Astrocyte (in vitro differentiated cells and primary cell): ENCODE data around the gene SPG11. TPM values are rescaled to one million over a fixed set of nuclear protein-coding genes. Genes with fewer than 3 reads are reported as not detected.
A peak's percentile ranks its signal among the peaks of the same experiment; 100 is the strongest.

Source experiments
- DNase-seq: peaks from one replicate; pipeline ENCODE4 v3.0.0-alpha.2; 2010; ENCODE audit warnings: low read depth
- FAIRE-seq: peaks from 2 replicates; lab custom pipeline; 2011; peaks lifted over from hg19 to GRCh38; lab: Jason Lieb, UNC
- H2AFZ ChIP-seq: 2 replicates; pipeline ENCODE4 v1.6.0; 2012; ENCODE audit warnings: low read depth, low read length, inconsistent platforms
- H3K27ac ChIP-seq: 2 replicates; pipeline ENCODE4 v1.5.1; 2011; ENCODE audit warnings: low read depth, low read length, inconsistent platforms
- H3K27me3 ChIP-seq: 2 replicates; pipeline ENCODE4 v1.6.0; 2011; ENCODE audit warnings: low read length, inconsistent platforms; ENCODE audit not compliant: insufficient read depth
- H3K36me3 ChIP-seq: 2 replicates; pipeline ENCODE4 v1.5.1; 2011; ENCODE audit warnings: low read length, inconsistent platforms; ENCODE audit not compliant: insufficient read depth
- H3K4me1 ChIP-seq: 2 replicates; pipeline ENCODE4 v1.5.1; 2011; ENCODE audit warnings: low read length, inconsistent platforms; ENCODE audit not compliant: insufficient read depth
- H3K4me2 ChIP-seq: 2 replicates; pipeline ENCODE4 v1.6.0; 2012; ENCODE audit warnings: low read length, inconsistent platforms
- H3K4me3 ChIP-seq: 2 replicates; pipeline ENCODE4 v1.5.1; 2011; ENCODE audit warnings: low read depth, mild to moderate bottlenecking, low read length, inconsistent platforms; ENCODE audit not compliant: insufficient read depth
- H3K79me2 ChIP-seq: 2 replicates; pipeline ENCODE4 v1.6.0; 2012; ENCODE audit warnings: mild to moderate bottlenecking, low read length, inconsistent platforms; ENCODE audit not compliant: insufficient read depth
- H3K9ac ChIP-seq: 2 replicates; pipeline ENCODE4 v1.6.0; 2012; ENCODE audit warnings: mild to moderate bottlenecking, low read length, inconsistent platforms
- H3K9me3 ChIP-seq: 2 replicates; pipeline ENCODE4 v1.5.1; 2012; ENCODE audit warnings: low read depth, mild to moderate bottlenecking, low read length, inconsistent platforms; ENCODE audit not compliant: insufficient read depth
- H4K20me1 ChIP-seq: 2 replicates; pipeline ENCODE4 v1.6.0; 2012; ENCODE audit warnings: low read length, inconsistent platforms; ENCODE audit not compliant: insufficient read depth
- H3K27ac Mint-ChIP-seq: one replicate; pipeline ENCODE4 v1.8.0; 2021; ENCODE audit warnings: mild to moderate bottlenecking, mixed read lengths; ENCODE audit not compliant: unreplicated experiment
- H3K27me3 Mint-ChIP-seq: one replicate; pipeline ENCODE4 v1.8.0; 2021; ENCODE audit warnings: low read depth, mixed read lengths; ENCODE audit not compliant: unreplicated experiment
- H3K36me3 Mint-ChIP-seq: one replicate; pipeline ENCODE4 v1.8.0; 2021; ENCODE audit warnings: low read depth, mixed read lengths; ENCODE audit not compliant: unreplicated experiment
- H3K4me1 Mint-ChIP-seq: one replicate; pipeline ENCODE4 v1.8.0; 2021; ENCODE audit warnings: low read depth, mixed read lengths; ENCODE audit not compliant: unreplicated experiment
- H3K4me3 Mint-ChIP-seq: one replicate; pipeline ENCODE4 v1.8.0; 2021; ENCODE audit warnings: mild to moderate bottlenecking, moderate library complexity, mixed read lengths; ENCODE audit not compliant: unreplicated experiment
- H3K9me3 Mint-ChIP-seq: one replicate; pipeline ENCODE4 v1.8.0; 2021; ENCODE audit warnings: mild to moderate bottlenecking, mixed read lengths; ENCODE audit not compliant: unreplicated experiment
- CTCF ChIP-seq: IDR thresholded peaks from 2 replicates; pipeline ENCODE4 v1.5.1; 2011; ENCODE audit warnings: low read depth, mild to moderate bottlenecking, inconsistent platforms, low read length, moderate library complexity; ENCODE audit not compliant: insufficient read depth
- EZH2 ChIP-seq: IDR thresholded peaks from 2 replicates; pipeline ENCODE4 v1.6.1; 2012; ENCODE audit warnings: mild to moderate bottlenecking, low read length, inconsistent platforms; ENCODE audit not compliant: insufficient read depth
- total RNA-seq: library from RNA; stranded (reverse); gene quantifications from 2 replicates; pipeline ENCODE4 v1.2.1, GENCODE V29; 2021

Gene SPG11
- total RNA-seq, 1 donor from 2014 or later, result 34.4 TPM

GRCh38 chr15:44603126-44603525, 60.3 kb downstream of the SPG11 start:
- TF ChIP-seq EZH2 (no peak), CTCF (no peak)
- no peak overlapping the region for H3K4me3 ChIP-seq
- H3K4me1 Mint-ChIP-seq, result peaks cover 3% of the 10 kb centered on the region
- FAIRE-seq (no peak), DNase-seq (no peak)
- no peaks in the 10 kb centered on the region for H3K27me3 Mint-ChIP-seq
- H4K20me1 ChIP-seq, result no peaks in the 10 kb centered on the region
- no peak overlapping the region for H3K9ac ChIP-seq
- peaks cover 3% of the 10 kb centered on the region for H3K4me1 ChIP-seq
- no peak overlapping the region for H3K27ac Mint-ChIP-seq
- H3K36me3 Mint-ChIP-seq, result peaks cover 15% of the 10 kb centered on the region
- no peak overlapping the region for H2AFZ ChIP-seq
- H3K27ac ChIP-seq, result no peak overlapping the region
- no peak overlapping the region for H3K4me2 ChIP-seq
- H3K79me2 ChIP-seq, result no peaks in the 10 kb centered on the region
- no peaks in the 10 kb centered on the region for H3K27me3 ChIP-seq
- H3K4me3 Mint-ChIP-seq, result no peak overlapping the region
- no peaks in the 10 kb centered on the region for H3K9me3 ChIP-seq
- no peaks in the 10 kb centered on the region for H3K9me3 Mint-ChIP-seq
- H3K36me3 ChIP-seq, result peaks cover 28% of the 10 kb centered on the region

GRCh38 chr15:44598892-44599291, 64.6 kb downstream of the SPG11 start:
- Histone ChIP-seq H3K4me2 (no peak overlapping the region), H3K79me2 (no peaks in the 10 kb centered on the region), H3K9ac (no peak overlapping the region), H3K36me3 (peaks cover 19% of the 10 kb centered on the region), H3K27ac (no peak overlapping the region), H3K4me3 (no peak overlapping the region), H3K9me3 (no peaks in the 10 kb centered on the region), H2AFZ (no peak overlapping the region), H3K27me3 (no peaks in the 10 kb centered on the region), H4K20me1 (no peaks in the 10 kb centered on the region), H3K4me1 (peaks cover 3% of the 10 kb centered on the region)
- Mint-ChIP-seq H3K4me1 (peaks cover 3% of the 10 kb centered on the region), H3K27me3 (no peaks in the 10 kb centered on the region), H3K9me3 (no peaks in the 10 kb centered on the region), H3K4me3 (no peak overlapping the region), H3K27ac (no peak overlapping the region), H3K36me3 (peaks cover 14% of the 10 kb centered on the region)
- DNase-seq (peak; percentile 88), FAIRE-seq (no peak)
- TF ChIP-seq CTCF, result no peak
- no peak for TF ChIP-seq EZH2

- peaks cover 3% of the 10 kb centered on the region for H3K4me1 ChIP-seq
- H3K4me3 ChIP-seq, result no peak overlapping the region
- H3K9me3 Mint-ChIP-seq, result no peaks in the 10 kb centered on the region
- H3K27ac ChIP-seq, result no peak overlapping the region
- H3K9me3 ChIP-seq, result no peaks in the 10 kb centered on the region
- DNase-seq (no peak), FAIRE-seq (no peak)
- no peaks in the 10 kb centered on the region for H4K20me1 ChIP-seq
- no peak overlapping the region for H3K4me3 Mint-ChIP-seq
- H3K9ac ChIP-seq, result no peak overlapping the region
- no peak overlapping the region for H3K27ac Mint-ChIP-seq
- no peak overlapping the region for H2AFZ ChIP-seq
- no peaks in the 10 kb centered on the region for H3K27me3 Mint-ChIP-seq
- no peak overlapping the region for H3K4me2 ChIP-seq
- H3K36me3 Mint-ChIP-seq, result peaks cover 17% of the 10 kb centered on the region
- TF ChIP-seq EZH2 (no peak), CTCF (no peak)
- H3K4me1 Mint-ChIP-seq, result peaks cover 3% of the 10 kb centered on the region
- H3K27me3 ChIP-seq, result no peaks in the 10 kb centered on the region
- peaks cover 14% of the 10 kb centered on the region for H3K36me3 ChIP-seq
- no peaks in the 10 kb centered on the region for H3K79me2 ChIP-seq
Measured at GRCh38 chr15:44598066-44598465, 65.4 kb downstream of the SPG11 start.
